Measurements from ENCODE around the gene ANOS1.

ANOS1 gene

DNA sequence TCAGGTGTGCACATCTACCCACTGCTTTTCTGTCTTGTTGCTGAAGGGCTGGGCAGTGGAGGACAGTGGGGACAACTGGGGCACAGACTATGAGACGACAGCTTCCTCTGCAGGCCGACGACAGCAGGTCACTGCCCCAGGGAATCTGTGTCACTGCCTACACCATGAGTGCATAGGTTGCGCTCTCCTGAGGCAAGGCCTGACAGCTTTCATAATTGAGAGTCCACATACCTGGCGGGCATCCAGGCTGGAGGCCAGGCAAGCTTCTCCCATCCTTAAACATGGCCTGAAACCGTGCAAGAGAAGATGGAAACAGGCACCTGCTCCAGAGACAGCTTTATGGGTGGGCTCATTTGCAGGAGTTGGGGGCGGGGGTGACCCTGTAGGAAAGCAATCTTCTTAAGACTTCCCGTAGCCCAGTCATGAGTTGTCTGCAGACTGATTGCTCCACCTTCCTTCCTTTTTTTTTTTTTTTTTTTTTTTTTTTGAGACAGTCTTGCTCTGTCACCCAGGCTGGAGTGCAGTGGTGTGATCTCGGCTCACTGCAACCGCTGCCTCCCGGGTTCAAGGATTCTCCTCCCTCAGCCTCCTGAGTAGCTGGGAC, 2.9 kb downstream of the ANOS1 start:
- TF ChIP-seq, protein P1, sequence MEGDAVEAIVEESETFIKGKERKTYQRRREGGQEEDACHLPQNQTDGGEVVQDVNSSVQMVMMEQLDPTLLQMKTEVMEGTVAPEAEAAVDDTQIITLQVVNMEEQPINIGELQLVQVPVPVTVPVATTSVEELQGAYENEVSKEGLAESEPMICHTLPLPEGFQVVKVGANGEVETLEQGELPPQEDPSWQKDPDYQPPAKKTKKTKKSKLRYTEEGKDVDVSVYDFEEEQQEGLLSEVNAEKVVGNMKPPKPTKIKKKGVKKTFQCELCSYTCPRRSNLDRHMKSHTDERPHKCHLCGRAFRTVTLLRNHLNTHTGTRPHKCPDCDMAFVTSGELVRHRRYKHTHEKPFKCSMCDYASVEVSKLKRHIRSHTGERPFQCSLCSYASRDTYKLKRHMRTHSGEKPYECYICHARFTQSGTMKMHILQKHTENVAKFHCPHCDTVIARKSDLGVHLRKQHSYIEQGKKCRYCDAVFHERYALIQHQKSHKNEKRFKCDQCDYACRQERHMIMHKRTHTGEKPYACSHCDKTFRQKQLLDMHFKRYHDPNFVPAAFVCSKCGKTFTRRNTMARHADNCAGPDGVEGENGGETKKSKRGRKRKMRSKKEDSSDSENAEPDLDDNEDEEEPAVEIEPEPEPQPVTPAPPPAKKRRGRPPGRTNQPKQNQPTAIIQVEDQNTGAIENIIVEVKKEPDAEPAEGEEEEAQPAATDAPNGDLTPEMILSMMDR (IDR thresholded peaks at IDR 0.05; ENCODE audit: poor library complexity, severe bottlenecking), result no peak
- no peak for ATAC-seq (ENCODE audit: low read depth)
- Histone ChIP-seq H3K4me1 (ENCODE audit: insufficient read depth, poor library complexity, severe bottlenecking) (no peaks in the 10 kb centered on the region), H3K9me3 (ENCODE audit: severe bottlenecking) (no peaks in the 10 kb centered on the region), H3K27me3 (ENCODE audit: insufficient read depth, poor library complexity, severe bottlenecking) (no peaks in the 10 kb centered on the region), H3K4me3 (ENCODE audit: severe bottlenecking) (no peak overlapping the region), H3K27ac (ENCODE audit: poor library complexity, severe bottlenecking) (no peak overlapping the region), H3K36me3 (ENCODE audit: low read depth) (no peaks in the 10 kb centered on the region)
- no peak for DNase-seq (ENCODE audit: low spot score)

DNA sequence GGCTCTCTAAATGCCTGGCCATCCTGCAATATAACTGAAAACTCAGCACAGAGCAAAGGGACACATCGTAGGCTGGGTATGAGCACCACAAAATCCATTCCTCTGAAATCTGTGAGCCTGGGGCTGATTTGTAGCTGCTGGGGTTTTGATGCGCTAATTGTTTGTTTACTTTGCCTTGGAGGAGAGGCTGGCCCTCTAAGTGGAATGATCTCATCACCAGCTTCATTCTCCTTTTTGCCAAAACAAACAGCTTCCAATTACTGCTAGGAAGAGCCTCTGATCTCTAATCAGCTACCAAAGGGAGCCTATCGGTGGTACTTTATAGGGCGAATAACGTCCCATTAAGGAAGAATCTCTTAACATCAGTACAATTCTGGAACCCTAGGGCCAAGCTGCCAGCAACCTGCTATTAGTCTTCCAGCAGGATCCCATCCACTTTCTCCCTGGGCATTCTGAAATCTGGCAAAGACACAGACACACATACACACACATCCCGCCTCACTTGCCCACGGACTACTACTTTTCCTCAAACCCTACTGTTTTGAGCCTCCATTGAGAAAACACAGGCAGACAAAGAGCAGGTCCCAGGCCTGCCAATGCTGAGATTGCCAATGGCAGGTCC, 5.8 kb downstream of the ANOS1 start:
- ATAC-seq (ENCODE audit: low read depth) (peak; percentile 64), DNase-seq (ENCODE audit: low spot score) (no peak)
- Histone ChIP-seq H3K27me3 (ENCODE audit: insufficient read depth, poor library complexity, severe bottlenecking) (no peaks in the 10 kb centered on the region), H3K27ac (ENCODE audit: poor library complexity, severe bottlenecking) (no peak overlapping the region), H3K4me1 (ENCODE audit: insufficient read depth, poor library complexity, severe bottlenecking) (no peaks in the 10 kb centered on the region), H3K4me3 (ENCODE audit: severe bottlenecking) (no peak overlapping the region), H3K36me3 (ENCODE audit: low read depth) (no peaks in the 10 kb centered on the region), H3K9me3 (ENCODE audit: severe bottlenecking) (no peaks in the 10 kb centered on the region)
- TF ChIP-seq, protein P1 (IDR thresholded peaks at IDR 0.05; ENCODE audit: poor library complexity, severe bottlenecking), result no peak

DNA sequence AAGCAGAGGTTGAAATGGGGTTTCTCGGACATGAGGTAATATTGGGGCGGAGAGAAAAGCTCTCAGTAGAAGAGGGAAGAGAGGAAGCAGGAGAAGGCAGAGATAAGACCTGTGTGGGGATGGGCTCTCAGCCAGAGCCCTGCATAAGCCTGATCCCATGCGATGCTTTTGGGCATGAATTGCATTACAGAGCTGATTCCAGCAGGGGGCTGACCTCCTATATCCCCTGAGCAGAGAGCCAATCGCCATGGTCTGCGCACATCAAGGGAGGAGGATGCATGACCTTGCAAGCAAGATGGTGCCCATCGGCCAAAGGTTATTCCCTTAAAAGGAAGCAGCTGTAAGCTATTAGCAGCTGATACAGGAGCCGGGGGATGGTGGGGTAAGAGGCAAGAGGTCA, 7.6 kb downstream of the ANOS1 start:
- no peak for ATAC-seq (ENCODE audit: low read depth)
- no peaks in the 10 kb centered on the region for H3K4me1 ChIP-seq (ENCODE audit: insufficient read depth, poor library complexity, severe bottlenecking)

DNA sequence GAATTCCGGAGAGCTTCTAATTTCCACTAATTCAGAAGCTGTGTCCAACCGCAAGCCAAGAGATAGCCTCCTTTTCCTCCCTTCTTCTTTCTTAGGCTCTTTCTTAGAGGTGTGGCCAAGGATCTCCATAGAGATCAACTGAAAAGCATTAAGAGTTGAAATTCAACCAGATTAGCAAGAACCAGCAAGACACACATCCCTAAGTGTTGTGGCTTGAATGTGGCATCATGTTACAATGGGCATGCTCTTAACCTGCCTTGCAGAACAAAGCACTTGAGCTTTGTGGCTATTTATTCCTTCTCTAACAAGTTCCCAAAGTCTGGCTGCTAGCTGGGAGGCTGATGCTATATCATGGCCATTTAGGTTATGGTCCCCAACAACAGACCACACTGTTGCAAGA, 10.4 kb downstream of the ANOS1 start:
- H3K27me3 ChIP-seq (ENCODE audit: insufficient read depth, poor library complexity, severe bottlenecking), result no peaks in the 10 kb centered on the region
- no peaks in the 10 kb centered on the region for H3K4me1 ChIP-seq (ENCODE audit: insufficient read depth, poor library complexity, severe bottlenecking)
- H3K9me3 ChIP-seq (ENCODE audit: severe bottlenecking), result no peaks in the 10 kb centered on the region
- DNase-seq (ENCODE audit: low spot score) (no peak), ATAC-seq (ENCODE audit: low read depth) (no peak)
- H3K36me3 ChIP-seq (ENCODE audit: low read depth), result no peaks in the 10 kb centered on the region
- H3K27ac ChIP-seq (ENCODE audit: poor library complexity, severe bottlenecking), result no peak overlapping the region
- H3K4me3 ChIP-seq (ENCODE audit: severe bottlenecking), result no peak overlapping the region
- TF ChIP-seq, protein P1 (IDR thresholded peaks at IDR 0.05; ENCODE audit: poor library complexity, severe bottlenecking), result no peak

More for the DNA sequence above, 7.6 kb downstream of the ANOS1 start:
- TF ChIP-seq, protein P1 (IDR thresholded peaks at IDR 0.05; ENCODE audit: poor library complexity, severe bottlenecking), result no peak
- Histone ChIP-seq H3K4me3 (ENCODE audit: severe bottlenecking) (no peak overlapping the region), H3K9me3 (ENCODE audit: severe bottlenecking) (no peaks in the 10 kb centered on the region), H3K27me3 (ENCODE audit: insufficient read depth, poor library complexity, severe bottlenecking) (no peaks in the 10 kb centered on the region), H3K36me3 (ENCODE audit: low read depth) (no peaks in the 10 kb centered on the region), H3K27ac (ENCODE audit: poor library complexity, severe bottlenecking) (no peak overlapping the region)
- DNase-seq (ENCODE audit: low spot score), result no peak

DNA sequence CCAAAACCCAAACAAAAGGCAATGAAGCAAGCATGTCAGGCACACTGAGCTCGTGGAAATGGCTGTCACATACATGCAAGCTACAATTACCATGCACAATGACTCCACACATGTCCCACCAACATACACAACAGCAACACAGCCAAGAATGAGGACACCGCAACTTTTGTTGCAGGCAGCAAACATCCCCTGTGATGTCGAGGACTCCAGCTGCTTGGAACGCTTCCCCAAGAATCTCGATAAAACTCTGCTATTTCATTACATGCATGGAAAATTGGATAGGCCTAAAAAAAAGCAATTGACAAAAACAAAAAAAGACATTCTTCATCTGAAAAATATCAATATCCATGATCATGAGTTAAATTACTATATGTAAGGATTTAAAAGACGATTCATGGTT, 11.8 kb downstream of the ANOS1 start:
- H3K4me1 ChIP-seq (ENCODE audit: insufficient read depth, poor library complexity, severe bottlenecking), result no peaks in the 10 kb centered on the region
- no peaks in the 10 kb centered on the region for H3K36me3 ChIP-seq (ENCODE audit: low read depth)
- no peak overlapping the region for H3K27ac ChIP-seq (ENCODE audit: poor library complexity, severe bottlenecking)
- TF ChIP-seq, protein P1 (IDR thresholded peaks at IDR 0.05; ENCODE audit: poor library complexity, severe bottlenecking), result no peak
- DNase-seq (ENCODE audit: low spot score) (no peak), ATAC-seq (ENCODE audit: low read depth) (no peak)
- H3K9me3 ChIP-seq (ENCODE audit: severe bottlenecking), result no peaks in the 10 kb centered on the region
- no peak overlapping the region for H3K4me3 ChIP-seq (ENCODE audit: severe bottlenecking)
- H3K27me3 ChIP-seq (ENCODE audit: insufficient read depth, poor library complexity, severe bottlenecking), result no peaks in the 10 kb centered on the region
